Measurements from ENCODE around the gene CCDC192.
A peak's percentile ranks its signal among the peaks of the same experiment; 100 is the strongest.
"Not testable (repeated sequence)": the region's sequence is repeated elsewhere in the genome, so short reads cannot be mapped to it uniquely, and the experiment has no call there.

CCDC192 gene

GRCh38 chr5:127702926-127703561 is at the start of gene CCDC192:
Gene CCDC192, plus strand, starts transcription at chr5:127703391. Its CDS starts 55 bp downstream, at chr5:127703446.
- peak in 1 of 56 donors; percentile 5 for DNase-seq

- DNase-seq = no peak
Observed at GRCh38 chr5:127656825-127657224, 46.4 kb upstream of the CCDC192 start.

GRCh38 chr5:127660047-127660733 is 43.0 kb upstream of the CCDC192 start:
- no peak for DNase-seq

- DNase-seq = no peak
Observed at GRCh38 chr5:127664093-127664492, 39.1 kb upstream of the CCDC192 start.

- no peak for DNase-seq
Observed at GRCh38 chr5:127665641-127666040, 37.5 kb upstream of the CCDC192 start.

- no peak for DNase-seq
Observed at GRCh38 chr5:127666043-127666716, 37.0 kb upstream of the CCDC192 start.

- no peak for DNase-seq
Observed at GRCh38 chr5:127667926-127668325, 35.3 kb upstream of the CCDC192 start.

GRCh38 chr5:127671218-127671617 is 32.0 kb upstream of the CCDC192 start:
- DNase-seq = peak in 7 of 56 donors; percentile 2 to 11 (median 5)

- DNase-seq = no peak
Observed at GRCh38 chr5:127673117-127673800, 29.9 kb upstream of the CCDC192 start.

- not testable (repeated sequence) for DNase-seq
Observed at GRCh38 chr5:127676951-127677350, 26.2 kb upstream of the CCDC192 start.

GRCh38 chr5:127679691-127680330 is 23.4 kb upstream of the CCDC192 start:
- DNase-seq = not testable (repeated sequence)

GRCh38 chr5:127680595-127680994 is 22.6 kb upstream of the CCDC192 start:
- DNase-seq = no peak

GRCh38 chr5:127683008-127683407 is 20.2 kb upstream of the CCDC192 start:
- no peak for DNase-seq

- no peak for DNase-seq
Observed at GRCh38 chr5:127684726-127685467, 18.3 kb upstream of the CCDC192 start.

GRCh38 chr5:127685662-127686061 is 17.5 kb upstream of the CCDC192 start:
- DNase-seq = no peak

GRCh38 chr5:127686424-127686823 is 16.8 kb upstream of the CCDC192 start:
- DNase-seq = no peak

- no peak for DNase-seq
Observed at GRCh38 chr5:127694518-127695171, 8.5 kb upstream of the CCDC192 start.

GRCh38 chr5:127695346-127695745 is 7.8 kb upstream of the CCDC192 start:
- DNase-seq = no peak

- DNase-seq = no peak
Observed at GRCh38 chr5:127696683-127697082, 6.5 kb upstream of the CCDC192 start.

All from nucleus accumbens (tissue), 56 donors.